ENCODE data around the gene NUB1. TPM values are rescaled to one million over a fixed set of nuclear protein-coding genes. Genes with fewer than 3 reads are reported as not detected.

The NUB1 gene
- total RNA-seq, 4 donors from 2014 or later, result 16.8 to 46.7 (median 26.1) TPM

DNA sequence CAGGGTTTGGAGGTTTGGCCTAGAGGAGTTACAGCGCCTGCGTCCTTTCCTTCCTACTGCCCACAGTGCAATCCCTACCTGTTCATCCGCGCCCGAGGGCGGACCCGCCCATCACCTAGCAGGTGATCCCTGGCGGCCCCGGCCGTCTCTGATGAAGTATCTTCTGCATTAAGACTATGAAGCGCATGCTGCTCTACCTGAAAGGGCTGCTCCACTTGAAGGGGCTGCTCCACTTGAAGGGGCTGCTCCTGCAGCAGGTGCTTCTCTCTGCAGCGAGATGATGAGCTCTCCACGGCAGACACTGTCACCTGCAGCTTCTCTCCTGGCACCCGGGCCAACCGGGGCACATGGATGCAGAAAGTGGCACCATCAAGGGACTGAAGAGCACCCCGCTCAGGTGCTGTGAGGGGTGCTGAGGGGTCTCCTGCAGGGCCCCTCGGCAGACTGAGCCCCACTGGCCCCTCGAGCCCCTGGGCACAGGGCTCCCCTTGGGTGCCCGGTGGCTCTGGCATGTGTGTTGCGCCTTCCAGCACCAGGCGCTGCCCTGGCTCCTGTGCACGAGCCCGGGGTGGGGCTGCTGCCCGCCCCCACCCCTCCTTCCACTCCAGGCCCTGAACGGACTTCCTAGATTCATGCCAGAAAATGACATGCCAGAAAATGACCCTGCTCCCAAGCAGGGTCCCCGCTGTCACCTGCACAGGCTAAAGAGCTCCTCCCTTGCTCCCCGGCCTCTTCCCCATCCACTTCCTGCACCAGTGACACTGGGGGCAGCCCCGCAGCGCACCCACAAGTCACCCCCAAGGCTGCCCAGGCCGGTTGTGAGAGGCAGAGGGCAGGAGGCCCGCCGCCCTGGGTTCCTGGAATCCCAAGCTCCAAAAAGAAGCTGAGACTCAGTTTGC is 38.8 kb downstream of the NUB1 start:
- peaks cover 10 to 20% (median 14%) of the 10 kb centered on the region in 3 donors for H3K4me1 ChIP-seq
- no peak for DNase-seq
- peaks cover 0 to 50% (median 9%) of the 10 kb centered on the region in 4 donors for H3K27me3 ChIP-seq

DNA sequence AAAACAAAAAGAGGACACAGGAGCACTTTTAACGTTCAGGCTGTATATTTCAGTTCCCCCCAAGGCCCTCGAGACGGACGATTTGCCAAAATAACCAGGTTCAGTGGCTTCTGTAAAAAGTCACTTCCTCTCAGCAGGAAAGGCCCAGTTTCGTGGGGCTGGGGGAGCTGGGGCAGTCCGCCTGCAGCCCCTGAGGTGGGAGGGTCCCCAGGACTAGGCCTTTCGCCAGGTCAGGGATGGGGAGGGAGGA is 39.4 kb downstream of the NUB1 start:
- H3K27me3 ChIP-seq, result peaks cover 0 to 54% (median 9%) of the 10 kb centered on the region in 4 donors
- no peaks in the 10 kb centered on the region for H3K9me3 ChIP-seq
- H3K4me1 ChIP-seq, result peaks cover 10 to 20% (median 14%) of the 10 kb centered on the region in 3 donors
- H3K27ac ChIP-seq, result no peak overlapping the region
- no peak for DNase-seq
- TF ChIP-seq, protein P1, sequence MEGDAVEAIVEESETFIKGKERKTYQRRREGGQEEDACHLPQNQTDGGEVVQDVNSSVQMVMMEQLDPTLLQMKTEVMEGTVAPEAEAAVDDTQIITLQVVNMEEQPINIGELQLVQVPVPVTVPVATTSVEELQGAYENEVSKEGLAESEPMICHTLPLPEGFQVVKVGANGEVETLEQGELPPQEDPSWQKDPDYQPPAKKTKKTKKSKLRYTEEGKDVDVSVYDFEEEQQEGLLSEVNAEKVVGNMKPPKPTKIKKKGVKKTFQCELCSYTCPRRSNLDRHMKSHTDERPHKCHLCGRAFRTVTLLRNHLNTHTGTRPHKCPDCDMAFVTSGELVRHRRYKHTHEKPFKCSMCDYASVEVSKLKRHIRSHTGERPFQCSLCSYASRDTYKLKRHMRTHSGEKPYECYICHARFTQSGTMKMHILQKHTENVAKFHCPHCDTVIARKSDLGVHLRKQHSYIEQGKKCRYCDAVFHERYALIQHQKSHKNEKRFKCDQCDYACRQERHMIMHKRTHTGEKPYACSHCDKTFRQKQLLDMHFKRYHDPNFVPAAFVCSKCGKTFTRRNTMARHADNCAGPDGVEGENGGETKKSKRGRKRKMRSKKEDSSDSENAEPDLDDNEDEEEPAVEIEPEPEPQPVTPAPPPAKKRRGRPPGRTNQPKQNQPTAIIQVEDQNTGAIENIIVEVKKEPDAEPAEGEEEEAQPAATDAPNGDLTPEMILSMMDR (IDR thresholded peaks at IDR 0.05), result no peak
- no peak for TF ChIP-seq POLR2A (IDR thresholded peaks at IDR 0.05)
- peaks cover 7 to 34% (median 8%) of the 10 kb centered on the region in 3 donors for H3K36me3 ChIP-seq
- intact Hi-C loops (cut with DNase I), result no loop called here
- 35% methylated on average over 6 of the region's 7 CpGs; no CpG with 5 or more reads in 1 of the 2 donors for WGBS, 2 donors
- peak overlapping the region in 3 of 4 donors; percentile 1 to 61 (median 39) for H3K4me3 ChIP-seq

More for the DNA sequence above, 38.8 kb downstream of the NUB1 start:
- intact Hi-C loops (cut with DNase I), result no loop called here
- 80 to 85% methylated on average over 2 to 4 of the region's 32 CpGs for WGBS, 2 donors
- H3K36me3 ChIP-seq, result peaks cover 7 to 40% (median 9%) of the 10 kb centered on the region in 3 donors
- H3K4me3 ChIP-seq, result no peak overlapping the region
- H3K27ac ChIP-seq, result no peak overlapping the region
- no peaks in the 10 kb centered on the region for H3K9me3 ChIP-seq
- TF ChIP-seq POLR2A (IDR thresholded peaks at IDR 0.05), result no peak
- TF ChIP-seq, protein P1 (IDR thresholded peaks at IDR 0.05), result no peak

DNA sequence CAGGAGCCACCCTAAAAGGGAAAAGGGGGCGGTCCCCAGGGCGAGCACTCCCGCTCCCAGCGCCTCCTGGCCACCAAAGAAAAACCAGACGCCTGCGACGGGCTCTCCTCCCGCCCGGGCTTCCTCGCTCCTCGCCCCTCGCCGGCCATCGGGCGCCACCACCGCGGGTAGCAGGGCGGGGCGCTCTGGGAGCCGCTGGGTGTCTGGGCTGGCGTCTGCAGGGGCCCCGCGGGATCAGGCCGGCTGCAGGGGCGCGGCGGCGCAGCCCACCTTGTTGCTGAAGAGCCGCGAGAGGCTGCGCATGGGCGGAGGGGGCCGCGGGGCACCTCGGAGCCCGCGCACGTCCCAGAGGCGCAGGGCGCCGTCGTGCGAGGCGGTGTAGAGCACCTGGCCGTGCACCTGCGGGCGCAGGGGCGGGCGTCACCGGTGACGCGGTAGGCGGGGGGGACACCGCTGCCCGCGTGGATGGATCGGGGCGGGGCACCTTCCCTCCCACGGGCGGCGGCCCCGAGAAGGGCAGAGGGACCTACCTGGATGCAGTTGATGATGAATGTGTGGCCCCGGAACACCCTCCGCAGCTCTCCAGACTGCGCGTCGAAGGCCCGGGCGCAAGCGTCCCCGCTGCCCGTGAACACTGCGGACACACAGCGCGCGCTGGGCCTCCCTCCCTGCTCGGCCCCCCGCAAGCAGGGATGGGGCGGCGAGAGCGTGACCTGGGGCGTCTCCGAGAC is 39.9 kb downstream of the NUB1 start:
- H3K27me3 ChIP-seq, result peaks cover 0 to 54% (median 9%) of the 10 kb centered on the region in 4 donors
- TF ChIP-seq, protein P1 (IDR thresholded peaks at IDR 0.05), result no peak
- TF ChIP-seq POLR2A (IDR thresholded peaks at IDR 0.05), result no peak
- no peak overlapping the region for H3K27ac ChIP-seq
- peak overlapping the region; percentile 1 to 61 (median 29) for H3K4me3 ChIP-seq
- no peak for DNase-seq
- no peaks in the 10 kb centered on the region for H3K9me3 ChIP-seq
- intact Hi-C loops (cut with DNase I), result no loop called here
- 8% methylated on average over 7 of the region's 83 CpGs; no CpG with 5 or more reads in 1 of the 2 donors for WGBS, 2 donors
- H3K36me3 ChIP-seq, result peaks cover 3 to 29% (median 4%) of the 10 kb centered on the region in 3 donors
- peaks cover 10 to 20% (median 14%) of the 10 kb centered on the region in 3 donors for H3K4me1 ChIP-seq

DNA sequence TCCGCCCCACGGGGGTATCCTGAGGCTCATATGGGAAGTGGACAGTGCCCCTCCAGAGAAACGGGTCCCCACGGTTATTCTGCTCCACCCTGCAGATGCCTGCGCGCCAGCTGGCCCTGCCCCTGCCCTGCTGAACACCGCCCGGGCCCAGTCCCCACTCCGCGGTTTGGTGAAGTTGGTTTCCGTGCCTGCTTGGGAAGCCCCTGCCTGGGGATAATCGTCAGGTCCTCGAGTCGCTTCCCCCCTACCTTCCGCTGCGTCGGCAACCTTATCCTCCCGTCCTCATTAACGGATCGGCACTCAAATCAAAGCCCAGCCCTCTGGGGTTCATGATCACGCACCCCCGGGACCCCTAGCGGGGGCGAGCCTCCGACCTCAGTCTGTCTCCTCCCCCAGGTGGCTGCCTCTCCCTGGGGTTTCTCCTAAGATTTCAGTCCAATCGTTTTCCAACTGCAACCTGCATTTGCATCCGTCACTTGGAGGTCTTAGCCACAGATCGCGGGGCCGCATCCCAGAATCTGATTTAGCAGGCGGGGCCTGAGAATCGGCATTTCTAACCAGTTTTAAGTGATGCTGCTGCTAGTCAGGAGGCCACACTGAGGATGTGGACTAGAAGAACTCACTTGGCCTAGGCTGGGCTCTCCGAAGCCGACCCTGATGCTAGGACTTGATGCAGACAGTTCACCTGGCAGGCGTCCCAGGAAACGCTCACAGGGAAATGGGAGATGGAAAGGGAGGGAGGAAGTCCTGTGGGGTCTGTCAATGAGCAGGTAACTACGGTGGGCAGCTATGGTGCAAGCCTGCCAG is 40.7 kb downstream of the NUB1 start:
- intact Hi-C loops (cut with DNase I), result no loop called here
- Histone ChIP-seq H3K27ac (no peak overlapping the region), H3K4me3 (peak overlapping the region; percentile 1 to 61 (median 29)), H3K36me3 (peaks cover 0 to 21% (median 0%) of the 10 kb centered on the region in 3 donors), H3K27me3 (peaks cover 0 to 58% (median 9%) of the 10 kb centered on the region in 4 donors), H3K4me1 (peaks cover 10 to 20% (median 14%) of the 10 kb centered on the region in 3 donors), H3K9me3 (no peaks in the 10 kb centered on the region)
- no peak for DNase-seq
- TF ChIP-seq, protein P1 (IDR thresholded peaks at IDR 0.05), result no peak
- no peak for TF ChIP-seq POLR2A (IDR thresholded peaks at IDR 0.05)
- 18 to 25% methylated on average over 12 to 24 of the region's 37 CpGs for WGBS, 2 donors
